SU-DHL-6 (cell line): ENCODE results near the gene ZDHHC24.

Experiments used
- H2AFZ ChIP-seq: fragments of 200-600 bp; sonication (generic); 2 replicates; pipeline ENCODE4 v1.6.1; 2014; ENCODE audit warnings: low read depth, mild to moderate bottlenecking, moderate library complexity, mixed read lengths, antibody characterized with exemption, low read length; ENCODE audit not compliant: severe bottlenecking
- H3F3A ChIP-seq: fragments of 200-600 bp; shearing (Covaris generic); 2 replicates; pipeline ENCODE4 v1.6.0; 2016; ENCODE audit warnings: antibody characterized with exemption, mild to moderate bottlenecking; ENCODE audit not compliant: insufficient read depth
- H3K27ac ChIP-seq: fragments of 200-600 bp; sonication (generic); 2 replicates; pipeline ENCODE4 v1.5.1; 2016; ENCODE audit warnings: low read depth, mild to moderate bottlenecking, low read length, moderate library complexity, mixed read lengths
- H3K27me3 ChIP-seq: fragments of 200-600 bp; sonication (generic), shearing (Covaris generic); 2 replicates; pipeline ENCODE4 v1.6.0; 2014; ENCODE audit warnings: mild to moderate bottlenecking, low read length
- H3K36me3 ChIP-seq: fragments of 200-600 bp; sonication (generic); 2 replicates; pipeline ENCODE4 v1.6.1; 2014; ENCODE audit warnings: mild to moderate bottlenecking, low read length, mixed read lengths
- H3K4me2 ChIP-seq: fragments of 300-600, 200-600 bp; shearing (Covaris generic), sonication (generic); 2 replicates; pipeline ENCODE4 v1.6.0; 2014; ENCODE audit warnings: low read length, low read depth, mild to moderate bottlenecking; ENCODE audit not compliant: poor library complexity, severe bottlenecking
- H3K4me3 ChIP-seq: fragments of 200-600 bp; sonication (generic); 2 replicates; pipeline ENCODE4 v1.5.1; 2014; ENCODE audit warnings: antibody characterized with exemption, low read length, mild to moderate bottlenecking, mixed read lengths; ENCODE audit not compliant: insufficient read depth, poor library complexity, severe bottlenecking
- H3K79me2 ChIP-seq: fragments of 200-600 bp; sonication (generic); 2 replicates; pipeline ENCODE4 v1.6.1; 2014; ENCODE audit warnings: mild to moderate bottlenecking, low read length, moderate library complexity; ENCODE audit not compliant: insufficient read depth
- H3K9ac ChIP-seq: fragments of 200-600 bp; sonication (generic); 2 replicates; pipeline ENCODE4 v1.7.0; 2014; ENCODE audit warnings: mild to moderate bottlenecking, low read length
- H3K9me2 ChIP-seq: fragments of 200-600 bp; sonication (generic); replicated peaks from 2 replicates; pipeline ENCODE4 v1.6.1; 2014; ENCODE audit warnings: low read length; ENCODE audit not compliant: insufficient read depth
- H3K9me3 ChIP-seq: fragments of 200-600 bp; sonication (generic); 2 replicates; pipeline ENCODE4 v1.6.1; 2014; ENCODE audit warnings: low read length, mixed read lengths; ENCODE audit not compliant: insufficient read depth
- H4K20me1 ChIP-seq: fragments of 200-600 bp; sonication (generic); 2 replicates; pipeline ENCODE4 v1.6.1; 2014; ENCODE audit warnings: low read depth, mild to moderate bottlenecking, antibody characterized with exemption, low read length, moderate library complexity, mixed read lengths
- CTCF ChIP-seq: fragments of 200-600 bp; sonication (generic); IDR thresholded peaks from one replicate; pipeline ENCODE4 v1.5.1; 2017; ENCODE audit warnings: antibody characterized with exemption, mild to moderate bottlenecking, low read length, moderate library complexity; ENCODE audit not compliant: insufficient read depth, poor library complexity, severe bottlenecking
- EZH2phosphoT487 ChIP-seq: fragments of 200-600 bp; sonication (generic), shearing (Covaris generic); conservative IDR thresholded peaks from 2 replicates; pipeline ENCODE4 v1.6.1; 2018; ENCODE audit warnings: mild to moderate bottlenecking, antibody characterized with exemption, low read length, moderate library complexity, mixed read lengths

ZDHHC24 gene

GRCh38 chr11:66554602-66555001 lies 8.8 kb upstream of the ZDHHC24 start:
- Histone ChIP-seq H3K36me3 (no peaks in the 10 kb centered on the region), H3F3A (no peaks in the 10 kb centered on the region), H3K79me2 (no peaks in the 10 kb centered on the region), H3K27ac (no peak overlapping the region), H3K9me3 (no peaks in the 10 kb centered on the region), H3K4me2 (no peak overlapping the region), H3K9ac (no peak overlapping the region), H4K20me1 (no peaks in the 10 kb centered on the region), H2AFZ (no peak overlapping the region), H3K27me3 (no peaks in the 10 kb centered on the region), H3K9me2 (no peaks in the 10 kb centered on the region), H3K4me3 (no peak overlapping the region)
- TF ChIP-seq CTCF (no peak), EZH2phosphoT487 (no peak)

- TF ChIP-seq CTCF (no peak), EZH2phosphoT487 (no peak)
- no peaks in the 10 kb centered on the region for H3K79me2 ChIP-seq
Measured at GRCh38 chr11:66550887-66551286, 5.0 kb upstream of the ZDHHC24 start.

GRCh38 chr11:66549696-66550095 lies 3.8 kb upstream of the ZDHHC24 start:
- no peak overlapping the region for H3K9ac ChIP-seq
- no peak overlapping the region for H3K4me2 ChIP-seq
- H3K79me2 ChIP-seq, result no peaks in the 10 kb centered on the region
- H2AFZ ChIP-seq, result no peak overlapping the region
- TF ChIP-seq CTCF, result no peak
- no peak for TF ChIP-seq EZH2phosphoT487
- H3K9me3 ChIP-seq, result no peaks in the 10 kb centered on the region
- H3K27me3 ChIP-seq, result no peaks in the 10 kb centered on the region
- H3K36me3 ChIP-seq, result no peaks in the 10 kb centered on the region
- H3K9me2 ChIP-seq, result no peaks in the 10 kb centered on the region
- no peak overlapping the region for H3K27ac ChIP-seq
- no peak overlapping the region for H3K4me3 ChIP-seq
- no peaks in the 10 kb centered on the region for H4K20me1 ChIP-seq
- peaks cover 9% of the 10 kb centered on the region for H3F3A ChIP-seq

More at GRCh38 chr11:66550887-66551286, 5.0 kb upstream of the ZDHHC24 start:
- no peaks in the 10 kb centered on the region for H3K9me3 ChIP-seq
- H4K20me1 ChIP-seq, result no peaks in the 10 kb centered on the region
- no peaks in the 10 kb centered on the region for H3F3A ChIP-seq
- H3K4me2 ChIP-seq, result no peak overlapping the region
- H3K27me3 ChIP-seq, result no peaks in the 10 kb centered on the region
- no peak overlapping the region for H2AFZ ChIP-seq
- H3K4me3 ChIP-seq, result no peak overlapping the region
- H3K27ac ChIP-seq, result no peak overlapping the region
- no peak overlapping the region for H3K9ac ChIP-seq
- H3K9me2 ChIP-seq, result no peaks in the 10 kb centered on the region
- H3K36me3 ChIP-seq, result no peaks in the 10 kb centered on the region
